Fibroblast of mammary gland (primary cell): ENCODE results near the gene KLK7.

Experiments
- DNase-seq: peaks from one replicate; pipeline ENCODE4 v3.0.0-alpha.2; 2010; ENCODE audit warnings: low read depth
- H3K4me3 ChIP-seq: 2 replicates; pipeline ENCODE4 v1.5.1; 2011; ENCODE audit warnings: low read depth, mild to moderate bottlenecking, low read length, moderate library complexity; ENCODE audit not compliant: control insufficient read depth
- CTCF ChIP-seq: conservative IDR thresholded peaks from 2 replicates; pipeline ENCODE4 v1.5.1; 2011; ENCODE audit warnings: low read depth, low read length, inconsistent platforms; ENCODE audit not compliant: control insufficient read depth, insufficient read depth

The KLK7 gene

GRCh38 chr19:50983625-50984292 is at the start of gene KLK7:
KLK7 (minus strand) TSS chr19:50983917; CDS start chr19:50982399, 1,518 bp downstream.
- TF ChIP-seq CTCF: no peak
- no peak within 1 kb of the TSS for H3K4me3 ChIP-seq
- DNase-seq: no peak

GRCh38 chr19:51031880-51032225 is 48.1 kb upstream of the KLK7 start:
- TF ChIP-seq CTCF: no peak
- DNase-seq: no peak
- H3K4me3 ChIP-seq: no peak overlapping the region

GRCh38 chr19:51031220-51031879 is 47.6 kb upstream of the KLK7 start:
- no peak for TF ChIP-seq CTCF
- H3K4me3 ChIP-seq: no peak overlapping the region
- DNase-seq: no peak

- no peak for TF ChIP-seq CTCF
- DNase-seq: no peak
- no peak overlapping the region for H3K4me3 ChIP-seq
These were observed 46.9 kb upstream of the KLK7 start for GRCh38 chr19:51030631-51031030.

GRCh38 chr19:51029718-51030117 is 46.0 kb upstream of the KLK7 start:
- TF ChIP-seq CTCF: no peak
- no peak overlapping the region for H3K4me3 ChIP-seq
- DNase-seq: no peak

GRCh38 chr19:51027873-51028272 is 44.2 kb upstream of the KLK7 start:
- H3K4me3 ChIP-seq: no peak overlapping the region
- TF ChIP-seq CTCF: no peak
- no peak for DNase-seq
